H1 (cell line): ENCODE measurements around the gene MRPL11. TPM values are rescaled to one million over a fixed set of nuclear protein-coding genes. Genes with fewer than 3 reads are reported as not detected.

Source experiments
- BACH1 ChIP-seq: IDR thresholded peaks from 2 replicates; pipeline ENCODE4 v1.6.1; 2012; ENCODE audit warnings: low read length, improper control_type of control experiment
- CBX8 ChIP-seq: fragments of 300-800, 300-1000 bp; sonication (generic); IDR thresholded peaks from 2 replicates; pipeline ENCODE4 v1.7.1; 2016; ENCODE audit warnings: low read depth, low read length, borderline replicate concordance
- HDAC2 ChIP-seq, 2 experiments: fragments of 300-600 bp in 1 of 2; sonication (generic) in 1 of 2; IDR thresholded peaks; 2 replicates each; pipeline ENCODE4 v1.6.1; 2011 to 2012; ENCODE audit warnings: low read depth in 2 of 2, low read length in 2 of 2, mild to moderate bottlenecking in 2 of 2, moderate library complexity in 2 of 2, borderline replicate concordance in 1 of 2, inconsistent platforms in 1 of 2
- TAF1 ChIP-seq: IDR thresholded peaks from 2 replicates; pipeline ENCODE4 v1.6.1; 2011; ENCODE audit warnings: mild to moderate bottlenecking, low read depth, low read length
- TEAD4 ChIP-seq: IDR thresholded peaks from 2 replicates; pipeline ENCODE4 v1.6.1; 2012; ENCODE audit warnings: low read depth, low read length, inconsistent platforms, mixed read lengths
- polyA plus RNA-seq, 7 experiments: library from polyadenylated mRNA; depleted of rRNA in 3 of 7; stranded (reverse) in 5 of 7; unstranded in 2 of 7; fragments of >200 nt in 5 of 7; fragments of 200-250 nt in 2 of 7; gene quantifications; 1 replicate in 5 of 7; 2 replicates in 1 of 7; 4 replicates in 1 of 7; pipeline versions ENCODE4 v1.2.1 to v1.2.3, GENCODE V29; 2011 to 2013; ENCODE audit warnings: missing spikeins in 2 of 7, mixed read lengths in 2 of 7
- total RNA-seq: library from RNA; stranded (reverse); fragmentation: NEBNext Ultra II Directional; extraction: Animal tissue kit (Norgen Biotek cat#: 25700); gene quantifications from 2 replicates; pipeline ENCODE4 v1.2.1, GENCODE V29; 2021
- TF ChIP-seq, protein P1 (sequence below): fragments of 300-600 bp; sonication (generic); IDR thresholded peaks from 2 replicates; pipeline ENCODE4 v1.7.1; 2012; ENCODE audit warnings: low read length, moderate library complexity, mild to moderate bottlenecking, inconsistent platforms; ENCODE audit not compliant: insufficient replicate concordance
- TF ChIP-seq, protein P2 (sequence below), 3 experiments: IDR thresholded peaks; 1 replicate in 2 of 3; 2 replicates in 1 of 3; pipeline versions ENCODE4 v1.5.1 to v1.6.1; 2011; ENCODE audit warnings: low read length in 3 of 3, mild to moderate bottlenecking in 3 of 3, inconsistent platforms in 2 of 3, low read depth in 1 of 3, moderate library complexity in 1 of 3; ENCODE audit not compliant: insufficient read depth in 1 of 3; ENCODE audit errors: control extremely low read depth in 1 of 3

Gene MRPL11
- total and polyA plus RNA-seq, 2 of the 8 experiments (the other 6 are each of a cell fraction or from before 2014, with no cell fraction given), result 105 to 141 TPM

GRCh38 chr11:66421492-66422205, 17.0 kb downstream of the MRPL11 start (continued):
- TF ChIP-seq, protein P1, sequence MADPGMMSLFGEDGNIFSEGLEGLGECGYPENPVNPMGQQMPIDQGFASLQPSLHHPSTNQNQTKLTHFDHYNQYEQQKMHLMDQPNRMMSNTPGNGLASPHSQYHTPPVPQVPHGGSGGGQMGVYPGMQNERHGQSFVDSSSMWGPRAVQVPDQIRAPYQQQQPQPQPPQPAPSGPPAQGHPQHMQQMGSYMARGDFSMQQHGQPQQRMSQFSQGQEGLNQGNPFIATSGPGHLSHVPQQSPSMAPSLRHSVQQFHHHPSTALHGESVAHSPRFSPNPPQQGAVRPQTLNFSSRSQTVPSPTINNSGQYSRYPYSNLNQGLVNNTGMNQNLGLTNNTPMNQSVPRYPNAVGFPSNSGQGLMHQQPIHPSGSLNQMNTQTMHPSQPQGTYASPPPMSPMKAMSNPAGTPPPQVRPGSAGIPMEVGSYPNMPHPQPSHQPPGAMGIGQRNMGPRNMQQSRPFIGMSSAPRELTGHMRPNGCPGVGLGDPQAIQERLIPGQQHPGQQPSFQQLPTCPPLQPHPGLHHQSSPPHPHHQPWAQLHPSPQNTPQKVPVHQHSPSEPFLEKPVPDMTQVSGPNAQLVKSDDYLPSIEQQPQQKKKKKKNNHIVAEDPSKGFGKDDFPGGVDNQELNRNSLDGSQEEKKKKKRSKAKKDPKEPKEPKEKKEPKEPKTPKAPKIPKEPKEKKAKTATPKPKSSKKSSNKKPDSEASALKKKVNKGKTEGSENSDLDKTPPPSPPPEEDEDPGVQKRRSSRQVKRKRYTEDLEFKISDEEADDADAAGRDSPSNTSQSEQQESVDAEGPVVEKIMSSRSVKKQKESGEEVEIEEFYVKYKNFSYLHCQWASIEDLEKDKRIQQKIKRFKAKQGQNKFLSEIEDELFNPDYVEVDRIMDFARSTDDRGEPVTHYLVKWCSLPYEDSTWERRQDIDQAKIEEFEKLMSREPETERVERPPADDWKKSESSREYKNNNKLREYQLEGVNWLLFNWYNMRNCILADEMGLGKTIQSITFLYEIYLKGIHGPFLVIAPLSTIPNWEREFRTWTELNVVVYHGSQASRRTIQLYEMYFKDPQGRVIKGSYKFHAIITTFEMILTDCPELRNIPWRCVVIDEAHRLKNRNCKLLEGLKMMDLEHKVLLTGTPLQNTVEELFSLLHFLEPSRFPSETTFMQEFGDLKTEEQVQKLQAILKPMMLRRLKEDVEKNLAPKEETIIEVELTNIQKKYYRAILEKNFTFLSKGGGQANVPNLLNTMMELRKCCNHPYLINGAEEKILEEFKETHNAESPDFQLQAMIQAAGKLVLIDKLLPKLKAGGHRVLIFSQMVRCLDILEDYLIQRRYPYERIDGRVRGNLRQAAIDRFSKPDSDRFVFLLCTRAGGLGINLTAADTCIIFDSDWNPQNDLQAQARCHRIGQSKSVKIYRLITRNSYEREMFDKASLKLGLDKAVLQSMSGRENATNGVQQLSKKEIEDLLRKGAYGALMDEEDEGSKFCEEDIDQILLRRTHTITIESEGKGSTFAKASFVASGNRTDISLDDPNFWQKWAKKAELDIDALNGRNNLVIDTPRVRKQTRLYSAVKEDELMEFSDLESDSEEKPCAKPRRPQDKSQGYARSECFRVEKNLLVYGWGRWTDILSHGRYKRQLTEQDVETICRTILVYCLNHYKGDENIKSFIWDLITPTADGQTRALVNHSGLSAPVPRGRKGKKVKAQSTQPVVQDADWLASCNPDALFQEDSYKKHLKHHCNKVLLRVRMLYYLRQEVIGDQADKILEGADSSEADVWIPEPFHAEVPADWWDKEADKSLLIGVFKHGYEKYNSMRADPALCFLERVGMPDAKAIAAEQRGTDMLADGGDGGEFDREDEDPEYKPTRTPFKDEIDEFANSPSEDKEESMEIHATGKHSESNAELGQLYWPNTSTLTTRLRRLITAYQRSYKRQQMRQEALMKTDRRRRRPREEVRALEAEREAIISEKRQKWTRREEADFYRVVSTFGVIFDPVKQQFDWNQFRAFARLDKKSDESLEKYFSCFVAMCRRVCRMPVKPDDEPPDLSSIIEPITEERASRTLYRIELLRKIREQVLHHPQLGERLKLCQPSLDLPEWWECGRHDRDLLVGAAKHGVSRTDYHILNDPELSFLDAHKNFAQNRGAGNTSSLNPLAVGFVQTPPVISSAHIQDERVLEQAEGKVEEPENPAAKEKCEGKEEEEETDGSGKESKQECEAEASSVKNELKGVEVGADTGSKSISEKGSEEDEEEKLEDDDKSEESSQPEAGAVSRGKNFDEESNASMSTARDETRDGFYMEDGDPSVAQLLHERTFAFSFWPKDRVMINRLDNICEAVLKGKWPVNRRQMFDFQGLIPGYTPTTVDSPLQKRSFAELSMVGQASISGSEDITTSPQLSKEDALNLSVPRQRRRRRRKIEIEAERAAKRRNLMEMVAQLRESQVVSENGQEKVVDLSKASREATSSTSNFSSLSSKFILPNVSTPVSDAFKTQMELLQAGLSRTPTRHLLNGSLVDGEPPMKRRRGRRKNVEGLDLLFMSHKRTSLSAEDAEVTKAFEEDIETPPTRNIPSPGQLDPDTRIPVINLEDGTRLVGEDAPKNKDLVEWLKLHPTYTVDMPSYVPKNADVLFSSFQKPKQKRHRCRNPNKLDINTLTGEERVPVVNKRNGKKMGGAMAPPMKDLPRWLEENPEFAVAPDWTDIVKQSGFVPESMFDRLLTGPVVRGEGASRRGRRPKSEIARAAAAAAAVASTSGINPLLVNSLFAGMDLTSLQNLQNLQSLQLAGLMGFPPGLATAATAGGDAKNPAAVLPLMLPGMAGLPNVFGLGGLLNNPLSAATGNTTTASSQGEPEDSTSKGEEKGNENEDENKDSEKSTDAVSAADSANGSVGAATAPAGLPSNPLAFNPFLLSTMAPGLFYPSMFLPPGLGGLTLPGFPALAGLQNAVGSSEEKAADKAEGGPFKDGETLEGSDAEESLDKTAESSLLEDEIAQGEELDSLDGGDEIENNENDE, result no peak
- TF ChIP-seq TEAD4 (peak; percentile 70), HDAC2 (IDR thresholded peaks at IDR 0.05; ENCODE audit: borderline replicate concordance in 1 of 2, low read depth in 2 of 2, low read length in 2 of 2) (peak; percentile 100), BACH1 (no peak), TAF1 (peak; percentile 63; the same call in 1 of the 2 replicates), CBX8 (no peak)
- TF ChIP-seq, protein P2, sequence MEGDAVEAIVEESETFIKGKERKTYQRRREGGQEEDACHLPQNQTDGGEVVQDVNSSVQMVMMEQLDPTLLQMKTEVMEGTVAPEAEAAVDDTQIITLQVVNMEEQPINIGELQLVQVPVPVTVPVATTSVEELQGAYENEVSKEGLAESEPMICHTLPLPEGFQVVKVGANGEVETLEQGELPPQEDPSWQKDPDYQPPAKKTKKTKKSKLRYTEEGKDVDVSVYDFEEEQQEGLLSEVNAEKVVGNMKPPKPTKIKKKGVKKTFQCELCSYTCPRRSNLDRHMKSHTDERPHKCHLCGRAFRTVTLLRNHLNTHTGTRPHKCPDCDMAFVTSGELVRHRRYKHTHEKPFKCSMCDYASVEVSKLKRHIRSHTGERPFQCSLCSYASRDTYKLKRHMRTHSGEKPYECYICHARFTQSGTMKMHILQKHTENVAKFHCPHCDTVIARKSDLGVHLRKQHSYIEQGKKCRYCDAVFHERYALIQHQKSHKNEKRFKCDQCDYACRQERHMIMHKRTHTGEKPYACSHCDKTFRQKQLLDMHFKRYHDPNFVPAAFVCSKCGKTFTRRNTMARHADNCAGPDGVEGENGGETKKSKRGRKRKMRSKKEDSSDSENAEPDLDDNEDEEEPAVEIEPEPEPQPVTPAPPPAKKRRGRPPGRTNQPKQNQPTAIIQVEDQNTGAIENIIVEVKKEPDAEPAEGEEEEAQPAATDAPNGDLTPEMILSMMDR (IDR thresholded peaks at IDR 0.05; ENCODE audit: control extremely low read depth in 1 of 3, insufficient read depth in 1 of 3, low read depth in 1 of 3, low read length in 3 of 3), result peak in 1 of 3 experiments; percentile 25; a peak in 1 of 4 replicates
